Left renal cortex interstitium (tissue), 4 donors: ENCODE measurements around the gene ADH5. TPM values are rescaled to one million over a fixed set of nuclear protein-coding genes. Genes with fewer than 3 reads are reported as not detected.
"Not testable (repeated sequence)": the region's sequence is repeated elsewhere in the genome, so short reads cannot be mapped to it uniquely, and the experiment has no call there.

Experiments used
- DNase-seq, 4 donors: peaks; one replicate each; pipeline ENCODE4 v3.0.0-alpha.2; 2013; ENCODE audit warnings: low read depth in 4 of 4, low spot score in 2 of 4, missing footprints in 1 of 4
- polyA plus RNA-seq, 4 donors: library from polyadenylated mRNA; unstranded; fragments of 120-200 nt; gene quantifications; one replicate each; pipeline ENCODE4 v1.2.1, GENCODE V29; 2013; ENCODE audit not compliant: insufficient read length in 4 of 4

ADH5 gene
- polyA plus RNA-seq, 4 donors: 231 to 314 (median 236) TPM

DNA sequence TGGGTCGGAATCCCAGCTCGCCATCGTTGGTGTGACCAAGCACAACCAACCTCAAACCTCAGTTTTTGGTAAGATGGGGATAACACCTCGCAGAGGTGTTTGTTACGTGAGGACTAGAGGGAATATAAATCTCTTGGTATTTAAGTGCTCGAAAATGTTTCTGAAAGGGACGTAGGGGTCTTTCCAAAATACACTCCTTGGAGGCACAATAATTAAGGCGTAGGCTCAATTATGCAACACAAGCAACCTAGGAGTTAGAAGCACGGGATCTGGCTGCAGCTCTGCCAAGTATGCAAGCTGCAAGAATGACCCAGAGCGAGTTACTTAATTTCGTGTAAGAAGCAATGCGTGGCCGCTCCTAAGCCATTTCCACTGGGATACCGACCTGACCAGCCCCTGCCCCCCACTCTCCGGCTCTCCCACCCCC, 552 bp downstream of the ADH5 start:
- DNase-seq: peak; percentile 28 to 75 (median 51)

DNA sequence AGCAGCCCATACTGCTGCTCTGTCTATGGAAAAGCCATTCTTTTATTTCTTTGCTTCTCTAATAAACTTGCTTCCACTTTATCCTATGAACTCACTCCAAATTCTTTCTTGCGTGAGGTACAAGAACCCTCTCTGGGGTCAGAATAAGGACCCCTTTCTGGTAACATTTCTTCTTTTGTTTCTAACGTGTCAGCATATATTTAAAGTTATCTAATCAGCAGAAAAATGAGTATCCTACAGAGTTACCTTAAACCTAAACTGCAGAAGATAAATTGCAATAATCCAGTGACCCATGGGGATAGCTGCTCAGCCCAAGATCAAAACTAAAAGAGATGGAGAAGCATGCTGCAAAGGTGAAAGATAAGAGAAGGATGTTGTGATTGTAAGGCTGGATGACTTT, 4.0 kb downstream of the ADH5 start:
- DNase-seq: no peak

DNA sequence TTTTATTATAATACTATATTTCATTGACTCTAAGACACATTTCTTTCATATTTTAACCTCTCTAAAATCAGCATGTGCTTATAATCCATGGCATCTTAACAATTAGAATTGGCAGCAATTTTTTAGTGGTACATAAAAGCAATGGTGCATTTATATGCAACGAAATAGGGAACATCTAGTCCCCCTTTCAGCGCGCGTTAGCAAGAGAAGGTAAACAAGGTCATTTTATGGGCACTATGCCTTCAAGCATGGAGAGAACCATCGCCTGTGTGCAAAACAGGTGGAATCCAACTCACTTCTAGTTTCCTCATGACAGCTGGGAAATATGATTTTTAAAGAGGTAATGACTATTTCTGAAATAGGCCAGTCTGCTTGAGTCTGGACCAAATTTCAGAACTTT, 6.4 kb downstream of the ADH5 start:
- DNase-seq: no peak

DNA sequence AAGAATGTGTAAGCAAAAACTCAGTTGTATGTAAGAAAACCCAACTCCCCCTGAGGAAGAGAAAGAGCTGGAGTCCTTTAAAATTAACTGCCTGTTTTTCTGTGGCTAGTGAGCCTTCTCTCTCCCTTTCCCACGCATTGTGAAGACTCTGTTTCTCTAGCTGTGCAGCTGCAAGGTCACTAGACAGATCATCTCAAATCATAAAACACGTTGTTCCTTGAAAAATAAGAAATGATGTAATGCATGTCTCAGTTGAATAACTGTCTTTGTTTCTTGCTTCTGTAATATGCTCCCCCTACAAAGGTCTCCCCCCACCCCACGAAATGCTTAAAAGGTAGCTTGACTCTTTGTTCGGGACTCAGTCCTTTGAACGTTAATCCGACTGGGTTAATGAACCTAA, 7.7 kb downstream of the ADH5 start:
- not testable (repeated sequence) for DNase-seq

DNA sequence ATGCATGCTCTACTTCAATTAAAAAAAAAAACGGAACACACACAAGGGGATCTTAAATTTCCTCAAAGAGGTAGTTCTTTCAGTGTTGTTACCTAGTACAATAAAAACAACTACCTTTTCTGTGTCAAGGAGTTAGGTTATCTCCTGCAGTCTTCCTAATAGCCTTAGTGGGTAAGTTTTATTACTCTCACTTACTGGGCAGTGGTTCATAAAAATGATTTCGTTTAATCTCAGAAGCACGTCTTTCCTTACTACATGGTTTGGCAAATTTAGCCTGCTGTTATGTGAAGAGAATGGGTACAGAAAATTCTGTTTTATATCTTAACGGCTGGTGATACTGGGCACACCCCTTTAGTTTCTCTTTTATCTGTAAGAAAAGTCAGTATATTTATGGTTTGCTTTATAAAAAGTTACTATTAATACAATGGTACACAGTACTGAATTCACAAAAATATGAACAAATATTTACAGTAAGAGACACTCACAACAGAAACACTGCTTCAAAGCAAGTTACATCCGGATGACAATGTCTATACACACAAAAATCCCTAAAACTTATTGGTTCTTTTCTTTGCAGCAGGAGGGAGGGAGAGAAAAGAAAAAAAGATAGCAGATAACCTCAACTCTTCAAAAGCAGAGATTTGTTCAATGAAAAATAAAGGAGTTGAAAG, 8.8 kb downstream of the ADH5 start:
- DNase-seq: no peak

DNA sequence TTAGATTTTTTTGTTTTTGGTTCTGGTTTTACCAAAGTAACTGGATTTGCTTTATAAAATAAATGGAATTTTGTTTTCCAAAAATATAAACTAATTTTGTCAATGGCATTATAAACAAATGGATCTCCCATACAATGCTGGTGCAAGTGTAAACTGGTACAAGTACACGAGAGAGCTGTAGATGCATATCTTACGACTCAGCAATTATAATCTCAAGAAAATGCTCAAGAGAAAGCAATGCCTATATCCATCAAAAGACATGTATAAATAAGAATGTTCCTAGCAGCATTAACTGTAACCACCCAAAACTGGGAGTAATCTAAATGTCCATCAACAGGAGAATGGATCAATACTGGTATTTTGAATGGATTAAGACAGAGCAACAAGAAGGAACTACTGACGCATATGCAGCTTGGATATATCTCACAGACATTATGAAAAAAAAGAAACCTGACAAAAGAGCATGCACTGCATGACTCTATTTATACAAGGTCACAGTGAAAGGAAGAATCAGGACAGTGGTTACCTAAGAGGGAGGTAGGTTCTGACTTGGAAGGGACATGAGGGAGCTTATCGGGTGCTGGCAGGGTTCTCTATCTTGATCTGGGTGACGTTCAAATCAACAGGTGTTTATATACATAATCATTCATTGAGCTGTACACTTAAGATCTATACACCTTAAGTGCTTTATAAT, 9.5 kb downstream of the ADH5 start:
- no peak for DNase-seq

DNA sequence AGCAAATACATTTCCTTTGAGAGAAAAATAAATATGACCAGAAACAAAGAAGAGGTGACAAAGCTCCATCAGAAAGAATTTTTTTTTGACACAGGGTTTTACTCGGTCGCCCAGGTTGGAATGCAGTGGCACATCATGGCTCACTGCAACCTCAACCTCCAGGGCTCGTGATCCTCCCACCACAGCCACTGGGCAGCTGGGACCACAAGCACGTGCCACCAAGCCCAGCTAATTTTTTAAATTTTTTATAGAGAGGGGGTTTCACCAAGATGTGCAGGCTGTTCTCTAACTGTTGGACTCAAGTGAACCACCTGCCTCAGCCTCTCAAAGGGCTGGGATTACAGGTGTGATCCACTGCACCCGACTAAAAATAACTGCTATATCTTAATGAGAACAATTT, 10.3 kb downstream of the ADH5 start:
- DNase-seq: no peak

DNA sequence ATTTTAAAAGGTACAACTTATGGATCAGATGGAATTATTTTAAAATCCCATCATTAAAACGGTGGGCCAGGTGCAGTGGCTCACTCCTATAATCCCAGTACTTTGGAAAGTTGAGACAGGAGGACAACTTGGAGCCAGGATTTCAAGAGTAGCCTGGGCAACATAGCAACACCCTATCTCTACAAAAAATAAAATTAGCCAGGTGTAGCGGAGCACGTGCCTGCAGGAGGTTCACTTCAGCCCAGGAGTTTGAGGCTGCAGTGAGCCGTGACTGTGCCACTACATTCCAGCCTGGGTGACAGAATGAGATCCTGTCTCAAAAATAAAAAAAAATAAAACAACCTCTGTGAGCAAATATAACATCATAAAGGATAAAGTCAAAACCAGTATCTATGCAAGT, 11.4 kb downstream of the ADH5 start:
- DNase-seq: no peak

DNA sequence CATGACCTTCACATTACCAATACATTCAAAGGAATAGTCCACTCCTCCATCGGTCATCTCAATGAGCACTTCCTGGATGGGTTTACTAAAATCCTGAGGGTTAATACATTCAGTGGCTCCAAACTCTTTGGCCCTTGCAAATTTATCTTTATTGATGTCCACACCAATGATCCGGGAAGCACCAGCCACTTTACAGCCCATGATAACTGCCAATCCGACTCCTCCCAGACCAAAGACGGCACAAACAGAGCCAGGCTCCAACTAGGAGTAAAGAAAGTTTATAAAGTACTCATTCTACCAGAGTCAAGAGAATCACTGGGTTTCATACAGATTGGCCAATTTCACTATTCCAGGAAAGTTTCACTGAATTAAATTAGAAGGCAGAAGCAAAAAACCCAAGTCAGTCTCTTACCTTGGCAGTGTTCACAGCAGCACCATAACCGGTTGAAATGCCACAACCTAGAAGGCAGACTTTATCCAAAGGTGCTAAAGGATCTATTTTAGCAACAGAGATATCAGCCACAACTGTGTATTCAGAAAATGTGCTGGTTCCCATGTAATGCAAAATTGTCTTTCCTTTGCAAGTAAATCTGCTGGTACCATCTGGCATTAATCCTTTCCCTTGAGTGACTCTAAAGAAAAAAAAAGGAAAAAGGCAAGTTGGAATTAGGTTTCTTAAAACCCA, 12.2 kb downstream of the ADH5 start:
- no peak for DNase-seq

DNA sequence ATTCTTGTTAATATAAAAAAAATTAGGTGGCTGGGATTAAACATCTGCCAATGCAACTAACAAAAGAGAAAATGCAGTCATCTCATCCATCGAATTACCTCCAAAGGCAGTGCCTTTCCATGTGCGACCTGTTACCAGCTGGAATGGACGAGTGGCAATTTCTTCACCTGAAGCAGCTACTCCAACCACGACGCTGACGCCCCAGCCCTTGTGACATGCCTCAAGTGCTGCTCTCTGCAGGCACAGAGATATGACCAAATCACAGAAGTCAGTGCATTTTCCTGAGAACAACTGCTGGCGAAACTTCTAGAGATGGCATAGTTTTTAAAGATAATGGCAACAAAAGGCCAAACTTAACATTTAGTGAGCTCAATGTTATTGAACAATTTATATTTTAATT, 13.8 kb downstream of the ADH5 start:
- no peak for DNase-seq

DNA sequence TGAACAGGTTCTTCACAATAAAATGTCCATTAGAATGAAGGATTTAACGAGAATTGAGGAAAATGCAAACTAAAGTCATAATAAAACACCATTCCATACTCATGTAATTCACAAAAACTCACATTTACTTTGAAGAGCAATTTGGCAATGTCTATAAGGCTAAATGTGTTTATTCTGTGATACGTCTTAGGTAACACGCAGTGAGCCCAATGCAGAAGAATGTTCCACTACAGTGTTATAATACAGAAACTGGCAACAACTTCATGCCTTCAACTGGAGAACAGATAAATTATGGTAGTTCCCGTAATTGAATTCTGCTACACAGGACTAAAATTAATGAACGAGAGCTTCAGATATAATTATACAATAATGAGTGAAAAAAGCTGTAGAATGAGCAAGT, 17.4 kb downstream of the ADH5 start:
- DNase-seq: no peak

DNA sequence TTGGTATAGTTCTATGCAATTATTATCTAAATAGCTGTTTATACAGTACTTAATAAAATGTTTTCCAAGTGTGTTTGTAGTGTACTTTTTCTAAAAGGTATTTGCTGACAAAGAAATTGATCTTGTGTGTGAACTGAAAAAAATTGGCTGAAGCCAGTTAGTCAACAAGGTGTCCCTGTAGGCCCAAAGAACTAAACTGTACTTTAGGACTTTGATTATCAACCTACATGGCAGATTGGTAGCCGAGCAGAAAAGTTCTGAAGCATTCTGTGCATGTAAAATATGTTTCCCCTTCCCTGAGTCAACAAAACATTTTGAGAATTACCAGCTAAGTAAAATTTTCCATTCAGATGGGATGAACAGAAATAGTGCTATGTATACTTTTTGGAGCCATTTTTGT, 21.0 kb downstream of the ADH5 start:
- no peak for DNase-seq

DNA sequence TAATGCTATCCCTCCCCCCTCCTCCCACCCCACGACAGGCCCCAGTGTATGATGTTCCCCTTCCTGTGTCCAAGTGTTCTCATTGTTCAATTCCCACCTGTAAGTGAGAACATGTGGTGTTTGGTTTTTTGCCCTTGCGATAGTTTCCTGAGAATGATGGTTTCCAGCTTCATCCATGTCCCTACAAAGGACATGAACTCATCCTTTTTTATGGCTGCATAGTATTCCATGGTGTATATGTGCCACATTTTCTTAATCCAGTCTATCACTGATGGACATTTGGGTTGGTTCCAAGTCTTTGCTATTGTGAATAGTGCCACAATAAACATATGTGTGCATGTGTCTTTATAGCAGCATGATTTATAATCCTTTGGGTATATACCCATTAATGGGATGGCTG, 23.1 kb downstream of the ADH5 start:
- not testable (repeated sequence) for DNase-seq

DNA sequence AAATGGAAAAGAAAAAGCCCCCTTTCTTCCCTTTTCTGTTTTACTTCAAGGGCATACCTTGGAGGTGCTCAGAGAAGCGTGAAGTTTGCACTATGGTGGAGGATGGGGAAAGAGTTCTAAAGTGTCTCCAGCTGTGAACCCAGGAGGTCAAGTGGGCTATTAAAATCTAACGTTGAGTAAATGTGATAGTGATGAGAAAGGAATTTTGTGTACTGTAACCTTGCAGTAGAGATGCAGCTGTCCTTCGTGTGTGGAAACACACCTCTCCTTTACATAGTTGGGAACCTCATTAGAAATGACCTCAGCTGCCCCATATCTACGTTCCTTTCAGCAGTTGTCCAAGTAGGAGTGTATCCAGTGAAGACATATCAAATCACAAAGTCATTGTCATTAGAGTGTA, 26.5 kb downstream of the ADH5 start:
- DNase-seq: peak in 3 of 4 donors; percentile 11 to 39 (median 34)

DNA sequence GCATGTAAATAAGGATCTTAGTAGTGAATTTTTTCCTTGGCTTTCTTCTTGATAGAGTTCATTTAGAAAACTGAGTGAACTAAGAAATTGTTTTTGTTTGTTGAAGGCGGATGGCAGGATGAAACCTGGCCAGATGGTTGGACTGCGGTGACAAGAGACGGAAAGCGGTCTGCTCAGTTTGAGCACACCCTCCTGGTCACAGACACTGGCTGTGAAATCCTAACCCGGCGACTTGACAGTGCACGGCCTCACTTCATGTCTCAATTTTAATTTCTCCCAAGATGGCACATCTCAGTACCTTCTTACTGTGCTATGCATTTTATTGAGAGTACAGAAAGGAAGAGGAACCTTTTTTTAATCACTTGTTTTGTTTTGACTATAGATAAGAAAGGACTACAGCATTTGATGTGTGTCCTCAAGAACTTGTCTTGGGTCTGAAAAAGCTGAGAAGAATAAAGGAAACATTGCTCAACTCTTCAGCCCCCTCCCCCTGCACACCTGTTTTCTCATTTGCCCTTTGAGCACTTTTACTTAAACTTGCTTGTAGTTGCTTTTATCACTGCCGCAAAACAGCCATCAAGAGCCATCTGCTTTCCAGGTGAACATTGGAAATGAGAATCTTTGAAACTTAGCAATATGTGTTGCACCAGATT, 27.4 kb downstream of the ADH5 start:
- no peak for DNase-seq

DNA sequence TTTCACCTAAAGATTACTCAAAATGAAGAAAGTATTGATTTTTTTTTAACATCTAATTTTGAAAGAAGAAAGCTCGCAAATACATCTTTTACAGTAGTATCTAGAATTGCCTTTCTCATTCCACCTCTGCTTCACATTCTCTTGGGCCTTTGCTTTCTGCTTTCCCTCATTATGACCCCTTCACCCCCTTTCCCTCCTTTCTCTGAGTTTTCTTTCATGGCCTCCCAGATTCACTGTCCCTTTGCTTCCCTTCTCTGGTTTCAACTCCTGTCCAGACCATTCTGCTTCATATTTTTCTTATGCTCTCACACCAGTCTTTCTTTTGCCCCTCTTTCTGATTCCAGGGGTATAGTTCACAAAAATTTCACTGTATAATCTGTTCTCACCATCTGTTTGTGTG, 29.0 kb downstream of the ADH5 start:
- DNase-seq: no peak

DNA sequence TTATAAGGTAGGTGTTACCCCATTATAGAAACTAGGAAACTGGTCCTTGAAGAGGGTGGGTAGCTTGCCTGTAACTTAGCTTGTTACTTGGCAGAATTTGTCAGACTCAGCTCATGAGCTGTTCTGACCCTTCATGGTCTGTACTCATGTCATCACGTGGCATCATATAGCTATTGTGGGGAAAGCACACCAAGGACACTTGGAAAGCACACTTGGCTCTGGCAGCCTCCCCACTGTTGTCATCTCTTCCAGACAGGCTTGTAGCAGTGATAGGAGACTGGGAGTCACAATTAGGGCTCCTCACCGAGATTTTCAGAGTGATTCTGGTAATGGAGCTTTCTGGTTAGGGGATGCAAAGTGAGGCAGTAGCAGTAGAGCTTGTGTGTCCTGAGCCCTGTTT, 30.4 kb downstream of the ADH5 start:
- DNase-seq: no peak

DNA sequence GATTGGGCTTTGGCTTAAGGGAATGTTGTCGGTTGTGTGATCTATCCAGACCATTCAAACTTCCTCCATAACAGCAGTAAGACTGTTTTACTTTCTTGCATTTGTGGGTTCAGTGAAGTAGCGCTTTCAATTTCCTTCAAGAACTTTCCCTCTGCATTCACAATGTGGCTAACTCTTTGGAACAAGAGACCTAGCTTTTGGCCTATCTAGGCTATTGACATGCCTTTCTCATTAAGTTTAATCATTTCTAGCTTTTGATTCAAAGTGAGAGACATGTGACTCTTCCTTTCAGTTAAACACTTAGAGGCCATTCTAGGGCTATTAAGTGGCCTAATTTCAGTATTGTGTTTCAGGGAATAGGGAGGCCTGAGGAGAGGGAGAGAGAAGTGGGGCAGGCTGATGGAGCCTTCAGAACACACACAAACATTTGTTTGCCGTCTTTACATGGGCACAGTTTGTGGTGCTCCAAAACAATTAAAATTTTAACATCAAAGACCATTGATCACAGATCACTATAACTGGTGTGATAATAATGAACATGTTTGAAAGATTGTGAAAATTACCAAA, 34.1 kb downstream of the ADH5 start:
- no peak for DNase-seq

DNA sequence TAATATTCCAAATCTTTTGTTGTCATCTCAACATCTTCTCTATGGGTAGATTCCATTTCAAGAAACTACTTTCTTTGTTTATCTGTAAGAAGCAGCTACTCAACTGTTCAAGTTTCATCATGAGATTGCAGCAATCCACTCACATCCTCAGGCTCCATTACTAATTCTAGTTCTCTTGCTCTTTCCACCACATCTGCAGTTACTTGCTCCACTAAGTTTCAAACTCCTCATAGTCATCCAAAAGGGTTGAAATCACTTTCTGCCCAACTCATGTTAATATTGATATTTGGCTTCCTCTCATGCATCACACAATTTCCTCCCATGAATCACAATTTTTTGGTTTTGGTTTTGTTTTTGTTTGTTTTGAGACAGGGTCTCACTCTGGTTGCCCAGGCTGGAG, 35.7 kb downstream of the ADH5 start:
- DNase-seq: no peak

DNA sequence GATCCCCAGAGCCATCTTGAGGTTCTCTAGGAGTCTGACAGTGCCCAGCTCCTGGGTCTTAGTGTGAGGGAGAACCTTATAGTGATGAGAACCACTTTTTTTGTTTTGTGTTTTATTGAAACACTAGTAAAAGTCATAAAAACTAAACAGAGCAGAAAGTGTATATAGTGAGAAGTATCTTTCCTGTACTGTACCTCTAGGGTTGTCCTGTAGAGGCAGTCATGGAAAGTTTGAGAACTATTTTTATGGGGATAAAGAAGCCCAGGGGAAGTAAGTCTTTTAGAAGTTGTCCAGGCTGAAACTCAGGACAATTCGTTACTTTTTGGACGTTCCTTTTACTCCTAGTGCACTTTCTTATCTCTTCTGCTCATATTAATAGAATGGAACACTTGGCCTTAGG, 40.9 kb downstream of the ADH5 start:
- no peak for DNase-seq

DNA sequence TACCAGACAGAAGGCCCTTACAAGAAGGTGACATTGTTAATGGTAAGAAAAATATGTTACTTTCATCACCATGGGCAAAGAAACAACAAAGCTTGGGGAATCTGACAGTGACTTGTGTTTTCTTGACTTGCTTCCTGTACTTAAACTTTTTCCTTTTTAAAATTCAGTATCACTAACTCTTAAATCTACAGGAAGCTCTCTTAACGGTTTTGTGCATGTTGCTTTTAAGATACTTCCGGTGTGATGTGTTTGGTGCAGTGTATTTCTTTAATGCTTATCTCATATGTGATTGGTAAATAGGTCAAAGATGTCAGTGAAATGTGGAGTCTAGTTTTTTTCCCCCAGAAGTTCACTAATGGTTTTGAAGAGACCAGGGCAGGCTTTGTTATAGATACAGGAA, 45.2 kb downstream of the ADH5 start:
- DNase-seq: no peak
